ENCODE data around the gene EFNA5.

Gene EFNA5

DNA sequence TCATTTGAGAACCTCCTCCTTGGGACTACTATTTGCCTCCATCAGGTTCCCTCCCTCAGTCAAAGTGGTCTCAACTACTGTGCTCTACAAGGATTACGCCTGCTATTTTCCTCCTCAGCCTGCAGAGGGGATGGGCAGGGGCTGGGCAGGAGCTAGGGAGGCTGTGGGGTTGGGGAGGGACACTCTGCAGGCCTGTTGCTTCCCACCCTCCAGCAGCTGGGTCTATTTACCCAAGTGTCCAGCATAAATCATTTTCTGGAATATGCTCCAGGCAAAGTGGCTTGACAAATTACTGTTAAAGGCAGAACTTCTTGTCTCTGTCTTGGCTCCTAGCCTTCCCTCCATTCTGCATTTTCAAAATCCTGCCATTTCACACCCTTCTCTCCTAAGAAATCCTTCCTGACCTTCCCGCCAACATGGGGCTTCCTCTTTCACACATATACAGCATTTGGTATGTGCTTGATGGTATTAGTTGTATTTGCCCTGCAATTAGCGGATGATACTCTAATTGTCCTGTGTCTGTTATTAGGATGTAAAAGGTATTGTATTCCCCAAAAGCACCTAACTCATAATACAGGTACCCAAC lies 106.7 kb downstream of the EFNA5 start:
- H3K27ac ChIP-seq: no peak overlapping the region
- no peak for DNase-seq (ENCODE audit: low read depth, low spot score)
- H3K36me3 ChIP-seq (ENCODE audit: insufficient read depth, low read length): no peaks in the 10 kb centered on the region
- TF ChIP-seq EZH2 (IDR thresholded peaks at IDR 0.05): no peak
- no peak for TF ChIP-seq POLR2AphosphoS5 (IDR thresholded peaks at IDR 0.05; ENCODE audit: borderline replicate concordance, low read depth, low read length)
- TF ChIP-seq FOXP2 (optimal IDR thresholded peaks at IDR 0.05; ENCODE audit: control extremely low read depth, extremely low read length, insufficient read depth): no peak
- no peak overlapping the region for H3K9ac ChIP-seq (ENCODE audit: insufficient read length)
- H3K4me3 ChIP-seq: no peak overlapping the region
- no peaks in the 10 kb centered on the region for H3K9me3 ChIP-seq (ENCODE audit: low read depth, low read length)

- DNase-seq (ENCODE audit: low read depth, low spot score): no peak
- Histone ChIP-seq H3K4me3 (no peak overlapping the region), H3K36me3 (ENCODE audit: insufficient read depth, low read length) (no peaks in the 10 kb centered on the region), H3K9ac (ENCODE audit: insufficient read length) (no peak overlapping the region), H3K27ac (no peak overlapping the region), H3K9me3 (ENCODE audit: low read depth, low read length) (no peaks in the 10 kb centered on the region)
- no peak for TF ChIP-seq POLR2AphosphoS5 (IDR thresholded peaks at IDR 0.05; ENCODE audit: borderline replicate concordance, low read depth, low read length)
- TF ChIP-seq FOXP2 (optimal IDR thresholded peaks at IDR 0.05; ENCODE audit: control extremely low read depth, extremely low read length, insufficient read depth): no peak
- TF ChIP-seq EZH2 (IDR thresholded peaks at IDR 0.05): no peak
These were observed 110.4 kb downstream of the EFNA5 start for GRCh38 chr5:107560377-107560776.

DNA sequence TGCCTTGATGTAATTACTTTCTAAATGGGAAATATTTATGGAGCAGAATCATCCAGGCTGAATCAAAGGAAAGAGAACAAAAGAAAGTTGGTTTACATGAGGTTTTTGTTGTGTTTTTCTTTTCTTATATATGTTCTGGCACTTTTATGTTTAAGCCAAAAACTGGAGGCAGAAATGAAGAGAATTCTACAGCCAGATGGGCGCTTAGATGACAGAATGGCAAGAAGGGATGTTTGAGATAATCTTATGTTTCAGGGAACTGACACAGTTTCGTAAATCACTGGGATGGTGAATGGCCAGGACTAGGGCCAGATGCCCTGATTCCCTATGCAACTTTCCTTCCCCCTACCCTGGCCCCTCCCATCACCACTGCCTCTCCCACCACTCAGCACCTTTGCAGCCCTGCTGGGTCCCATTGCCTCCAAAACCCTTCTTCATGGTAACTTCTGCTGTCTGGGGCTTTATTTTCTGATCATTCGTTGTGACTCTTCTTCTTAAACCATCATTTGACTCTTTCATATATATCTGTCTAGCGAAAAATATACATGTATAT lies 111.8 kb downstream of the EFNA5 start:
- TF ChIP-seq FOXP2 (optimal IDR thresholded peaks at IDR 0.05; ENCODE audit: control extremely low read depth, extremely low read length, insufficient read depth): no peak
- no peak for TF ChIP-seq POLR2AphosphoS5 (IDR thresholded peaks at IDR 0.05; ENCODE audit: borderline replicate concordance, low read depth, low read length)
- no peak for TF ChIP-seq EZH2 (IDR thresholded peaks at IDR 0.05)
- Histone ChIP-seq H3K36me3 (ENCODE audit: insufficient read depth, low read length) (no peaks in the 10 kb centered on the region), H3K9me3 (ENCODE audit: low read depth, low read length) (no peaks in the 10 kb centered on the region), H3K27ac (no peak overlapping the region), H3K4me3 (no peak overlapping the region), H3K9ac (ENCODE audit: insufficient read length) (no peak overlapping the region)
- no peak for DNase-seq (ENCODE audit: low read depth, low spot score)

- no peak overlapping the region for H3K4me3 ChIP-seq
- H3K9ac ChIP-seq (ENCODE audit: insufficient read length): no peak overlapping the region
- no peaks in the 10 kb centered on the region for H3K9me3 ChIP-seq (ENCODE audit: low read depth, low read length)
- H3K27ac ChIP-seq: no peak overlapping the region
- no peak for DNase-seq (ENCODE audit: low read depth, low spot score)
- TF ChIP-seq FOXP2 (optimal IDR thresholded peaks at IDR 0.05; ENCODE audit: control extremely low read depth, extremely low read length, insufficient read depth): no peak
- no peaks in the 10 kb centered on the region for H3K36me3 ChIP-seq (ENCODE audit: insufficient read depth, low read length)
These were observed 113.6 kb downstream of the EFNA5 start for GRCh38 chr5:107557051-107557658.

GRCh38 chr5:107556575-107556974 lies 114.2 kb downstream of the EFNA5 start:
- H3K9me3 ChIP-seq (ENCODE audit: low read depth, low read length): no peaks in the 10 kb centered on the region
- H3K4me3 ChIP-seq: no peak overlapping the region
- DNase-seq (ENCODE audit: low read depth, low spot score): no peak
- no peak overlapping the region for H3K9ac ChIP-seq (ENCODE audit: insufficient read length)
- no peaks in the 10 kb centered on the region for H3K36me3 ChIP-seq (ENCODE audit: insufficient read depth, low read length)
- no peak overlapping the region for H3K27ac ChIP-seq
- TF ChIP-seq EZH2 (IDR thresholded peaks at IDR 0.05) (no peak), FOXP2 (optimal IDR thresholded peaks at IDR 0.05; ENCODE audit: control extremely low read depth, extremely low read length, insufficient read depth) (no peak), POLR2AphosphoS5 (IDR thresholded peaks at IDR 0.05; ENCODE audit: borderline replicate concordance, low read depth, low read length) (no peak)

DNA sequence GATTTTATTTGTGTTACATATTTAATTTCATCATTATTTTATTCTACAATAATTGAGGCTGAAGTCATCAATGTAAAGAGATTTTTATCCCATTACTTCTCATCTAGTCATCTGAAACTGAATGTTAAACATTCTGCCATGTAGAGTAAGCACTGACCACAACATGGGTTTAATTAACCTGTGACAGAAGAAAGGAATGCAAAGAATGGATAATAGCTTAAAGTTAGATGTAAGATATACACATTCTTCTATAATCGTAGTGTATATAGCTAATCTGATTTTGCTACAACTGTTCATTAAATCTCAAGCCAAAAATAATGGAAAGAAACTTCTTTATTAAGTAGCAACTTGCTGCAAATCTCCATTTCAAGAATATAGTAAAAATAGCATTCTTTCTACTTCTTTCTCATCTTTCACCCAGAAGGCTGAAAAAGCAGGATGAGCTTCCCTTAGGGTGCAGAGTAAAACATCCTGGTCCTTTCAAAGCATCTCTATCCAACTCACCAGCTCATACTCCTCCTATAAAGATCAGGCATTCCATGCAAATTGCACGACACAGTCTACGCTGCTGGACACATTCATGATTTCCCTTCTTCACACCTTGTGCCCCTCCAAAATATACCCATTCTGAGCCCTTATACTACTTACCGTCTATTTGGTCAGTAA lies 115.2 kb downstream of the EFNA5 start:
- TF ChIP-seq POLR2AphosphoS5 (IDR thresholded peaks at IDR 0.05; ENCODE audit: borderline replicate concordance, low read depth, low read length) (no peak), EZH2 (IDR thresholded peaks at IDR 0.05) (no peak), FOXP2 (optimal IDR thresholded peaks at IDR 0.05; ENCODE audit: control extremely low read depth, extremely low read length, insufficient read depth) (no peak)
- H3K9ac ChIP-seq (ENCODE audit: insufficient read length): no peak overlapping the region
- H3K27ac ChIP-seq: no peak overlapping the region
- DNase-seq (ENCODE audit: low read depth, low spot score): no peak
- H3K4me3 ChIP-seq: no peak overlapping the region
- H3K36me3 ChIP-seq (ENCODE audit: insufficient read depth, low read length): no peaks in the 10 kb centered on the region
- no peaks in the 10 kb centered on the region for H3K9me3 ChIP-seq (ENCODE audit: low read depth, low read length)

DNA sequence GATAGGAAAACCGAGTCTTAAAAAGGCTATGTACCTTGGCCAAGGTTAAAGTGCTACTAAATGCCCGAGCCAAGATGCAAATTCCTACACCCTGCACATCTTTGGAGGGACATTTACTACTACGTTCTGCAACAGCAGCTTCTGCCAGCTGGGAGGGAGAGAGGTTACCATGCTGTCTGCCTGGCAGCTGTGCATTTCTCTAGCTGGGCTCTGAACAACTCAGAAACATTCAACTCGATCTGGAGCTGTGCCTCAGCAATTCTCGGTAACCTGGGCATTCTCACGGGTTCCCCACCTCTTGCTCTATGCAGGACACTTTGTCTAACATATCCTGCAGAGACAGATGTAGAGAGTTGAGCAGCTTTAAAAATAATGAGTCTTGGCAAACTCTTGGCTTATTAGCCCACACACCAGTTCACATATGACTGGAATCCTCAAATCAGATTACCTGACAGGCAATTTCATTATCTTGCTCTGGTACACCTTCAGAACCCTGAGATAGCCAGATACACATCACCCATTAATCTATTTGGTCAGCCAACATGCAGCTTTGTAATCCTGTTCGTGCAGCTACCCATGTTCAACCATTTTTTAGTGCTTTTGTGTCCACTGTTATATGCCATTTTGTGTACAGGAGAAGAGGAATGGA lies 115.8 kb downstream of the EFNA5 start:
- Histone ChIP-seq H3K36me3 (ENCODE audit: insufficient read depth, low read length) (no peaks in the 10 kb centered on the region), H3K27ac (no peak overlapping the region), H3K9me3 (ENCODE audit: low read depth, low read length) (no peaks in the 10 kb centered on the region), H3K4me3 (no peak overlapping the region), H3K9ac (ENCODE audit: insufficient read length) (no peak overlapping the region)
- no peak for DNase-seq (ENCODE audit: low read depth, low spot score)
- no peak for TF ChIP-seq EZH2 (IDR thresholded peaks at IDR 0.05)
- TF ChIP-seq FOXP2 (optimal IDR thresholded peaks at IDR 0.05; ENCODE audit: control extremely low read depth, extremely low read length, insufficient read depth): no peak
- no peak for TF ChIP-seq POLR2AphosphoS5 (IDR thresholded peaks at IDR 0.05; ENCODE audit: borderline replicate concordance, low read depth, low read length)

DNA sequence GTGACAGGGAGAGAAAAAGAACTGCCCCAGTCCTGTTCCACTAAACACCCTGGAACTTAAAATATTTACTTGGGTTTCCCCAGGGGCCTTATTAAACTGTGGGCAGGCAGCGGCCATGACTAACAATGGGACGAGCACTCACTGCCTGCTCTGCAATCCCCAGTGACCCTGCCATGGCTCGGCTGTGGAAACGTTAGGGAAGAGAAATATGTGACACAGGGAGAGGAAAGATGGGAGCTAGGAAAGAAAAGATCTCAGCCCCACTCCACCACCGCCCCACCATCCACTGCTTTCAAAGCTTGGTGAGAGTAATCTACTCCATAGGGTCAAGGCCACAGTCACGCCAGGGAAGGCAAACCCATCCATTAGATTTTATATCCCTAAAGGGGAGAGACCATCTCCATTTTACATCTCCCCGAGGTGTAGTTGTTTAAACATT lies 117.6 kb downstream of the EFNA5 start:
- H3K36me3 ChIP-seq (ENCODE audit: insufficient read depth, low read length): no peaks in the 10 kb centered on the region
- H3K9ac ChIP-seq (ENCODE audit: insufficient read length): no peak overlapping the region
- H3K27ac ChIP-seq: no peak overlapping the region
- no peak for TF ChIP-seq FOXP2 (optimal IDR thresholded peaks at IDR 0.05; ENCODE audit: control extremely low read depth, extremely low read length, insufficient read depth)
- no peak for TF ChIP-seq EZH2 (IDR thresholded peaks at IDR 0.05)
- TF ChIP-seq POLR2AphosphoS5 (IDR thresholded peaks at IDR 0.05; ENCODE audit: borderline replicate concordance, low read depth, low read length): no peak
- no peak for DNase-seq (ENCODE audit: low read depth, low spot score)
- H3K9me3 ChIP-seq (ENCODE audit: low read depth, low read length): no peaks in the 10 kb centered on the region
- no peak overlapping the region for H3K4me3 ChIP-seq

All from SK-N-MC (cell line).